Glutamatergic neuron (in vitro differentiated cells): ENCODE data around the gene PARP12. TPM values are rescaled to one million over a fixed set of nuclear protein-coding genes. Genes with fewer than 3 reads are reported as not detected.

ENCODE experiments used
- DNase-seq: peaks from one replicate; pipeline ENCODE4 v3.0.0; 2022
- H3K27ac Mint-ChIP-seq: one replicate; pipeline ENCODE4 v1.8.0; 2020; ENCODE audit warnings: mild to moderate bottlenecking, mixed read lengths, inconsistent platforms; ENCODE audit not compliant: unreplicated experiment
- H3K27me3 Mint-ChIP-seq: one replicate; pipeline ENCODE4 v1.8.0; 2020; ENCODE audit warnings: mild to moderate bottlenecking, moderate library complexity, mixed read lengths, inconsistent platforms; ENCODE audit not compliant: unreplicated experiment
- H3K36me3 Mint-ChIP-seq: one replicate; pipeline ENCODE4 v1.8.0; 2020; ENCODE audit warnings: mild to moderate bottlenecking, mixed read lengths, inconsistent platforms; ENCODE audit not compliant: unreplicated experiment
- H3K4me1 Mint-ChIP-seq: one replicate; pipeline ENCODE4 v1.8.0; 2020; ENCODE audit warnings: mild to moderate bottlenecking, low read depth, mixed read lengths, inconsistent platforms; ENCODE audit not compliant: unreplicated experiment
- H3K4me3 Mint-ChIP-seq: one replicate; pipeline ENCODE4 v1.8.0; 2020; ENCODE audit warnings: mild to moderate bottlenecking, mixed read lengths, inconsistent platforms; ENCODE audit not compliant: unreplicated experiment
- H3K9me3 Mint-ChIP-seq: one replicate; pipeline ENCODE4 v1.8.0; 2020; ENCODE audit warnings: mild to moderate bottlenecking, moderate library complexity, mixed read lengths, inconsistent platforms; ENCODE audit not compliant: unreplicated experiment
- CTCF ChIP-seq: fragments of 200-600 bp; sonication (generic); IDR thresholded peaks from one replicate; pipeline ENCODE4 v1.5.0; 2021; ENCODE audit not compliant: partially characterized antibody, unreplicated experiment
- total RNA-seq: library from RNA; stranded (reverse); fragmentation: NEBNext Ultra II Directional; extraction: Animal tissue kit (Norgen Biotek cat#: 25700); gene quantifications from one replicate; pipeline ENCODE4 v1.2.1, GENCODE V29; 2021; ENCODE audit not compliant: unreplicated experiment

PARP12 gene
- total RNA-seq, 1 donor from 2014 or later: 0.15 TPM

- no peak overlapping the region for H3K27ac Mint-ChIP-seq
- no peaks in the 10 kb centered on the region for H3K27me3 Mint-ChIP-seq
- H3K4me3 Mint-ChIP-seq: no peak overlapping the region
- H3K9me3 Mint-ChIP-seq: peaks cover 4% of the 10 kb centered on the region
- peaks cover 7% of the 10 kb centered on the region for H3K36me3 Mint-ChIP-seq
- H3K4me1 Mint-ChIP-seq: peaks cover 11% of the 10 kb centered on the region
- DNase-seq: no peak
- TF ChIP-seq CTCF: no peak
Observed at GRCh38 chr7:139987691-139988516, 74.8 kb downstream of the PARP12 start.

GRCh38 chr7:139985811-139986210 lies 76.9 kb downstream of the PARP12 start:
- no peak overlapping the region for H3K27ac Mint-ChIP-seq
- peaks cover 4% of the 10 kb centered on the region for H3K9me3 Mint-ChIP-seq
- no peaks in the 10 kb centered on the region for H3K4me1 Mint-ChIP-seq
- DNase-seq: no peak
- no peaks in the 10 kb centered on the region for H3K27me3 Mint-ChIP-seq
- peaks cover 7% of the 10 kb centered on the region for H3K36me3 Mint-ChIP-seq
- no peak for TF ChIP-seq CTCF
- no peak overlapping the region for H3K4me3 Mint-ChIP-seq

GRCh38 chr7:139984642-139985539 lies 77.9 kb downstream of the PARP12 start:
- Mint-ChIP-seq H3K36me3 (peaks cover 7% of the 10 kb centered on the region), H3K4me1 (no peaks in the 10 kb centered on the region), H3K4me3 (no peak overlapping the region), H3K27me3 (no peaks in the 10 kb centered on the region), H3K9me3 (peaks cover 4% of the 10 kb centered on the region), H3K27ac (no peak overlapping the region)
- TF ChIP-seq CTCF: no peak
- DNase-seq: no peak

DNA sequence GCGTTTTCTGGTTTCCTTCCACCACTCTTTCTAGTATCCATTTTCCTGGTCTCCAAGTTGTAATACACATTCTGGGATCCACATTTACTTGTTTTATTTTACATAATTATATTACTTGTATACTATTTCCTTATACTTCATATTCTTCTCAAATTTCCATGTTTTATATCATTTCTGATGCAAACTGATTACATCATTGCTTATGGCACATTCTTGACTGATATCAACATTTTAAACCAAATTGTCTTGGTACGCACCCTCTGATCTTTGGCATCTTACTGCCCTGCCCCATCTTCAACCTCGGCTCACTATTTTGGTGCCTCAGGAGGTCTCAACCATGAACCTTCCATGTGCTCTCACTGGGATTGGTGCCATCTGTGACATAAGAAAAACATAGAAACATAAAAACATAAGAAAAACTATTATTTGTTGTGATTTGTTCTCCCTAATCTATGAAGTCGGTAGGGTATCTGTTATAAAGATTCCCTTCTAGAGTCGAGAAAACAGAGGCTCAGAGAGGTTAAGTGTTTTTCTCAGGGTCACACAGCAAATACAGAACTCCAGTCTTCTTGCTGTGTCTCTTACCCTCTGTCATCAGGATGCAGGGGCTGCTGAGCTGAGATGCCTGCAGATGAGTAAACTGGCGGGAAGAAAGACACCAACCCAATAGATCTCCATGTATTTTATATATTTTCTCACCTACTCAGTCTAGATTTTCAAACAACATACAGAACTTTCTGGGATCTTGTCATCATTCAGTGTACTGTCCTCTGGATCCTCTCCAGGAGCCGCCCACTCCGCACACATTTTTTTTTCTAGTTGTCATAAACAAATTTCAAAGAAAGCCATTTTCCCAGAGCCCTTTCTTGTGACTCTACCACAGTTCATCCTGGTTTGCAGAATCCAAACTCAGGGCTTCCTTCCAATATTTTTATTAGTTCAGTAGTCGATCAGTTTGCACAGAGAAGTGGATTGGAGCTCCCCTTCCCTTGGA lies 79.5 kb downstream of the PARP12 start:
- Mint-ChIP-seq H3K9me3 (no peaks in the 10 kb centered on the region), H3K4me3 (no peak overlapping the region), H3K4me1 (no peaks in the 10 kb centered on the region), H3K27ac (no peak overlapping the region), H3K27me3 (no peaks in the 10 kb centered on the region), H3K36me3 (peaks cover 7% of the 10 kb centered on the region)
- TF ChIP-seq CTCF: no peak
- DNase-seq: no peak
